Activated naive CD8-positive, alpha-beta T cell (primary cell): ENCODE results near the gene DOCK3.
"Not testable (repeated sequence)": the region's sequence is repeated elsewhere in the genome, so short reads cannot be mapped to it uniquely, and the experiment has no call there.

Experiments
- H3K27ac Mint-ChIP-seq: one replicate; pipeline ENCODE4 v1.8.0; 2021; ENCODE audit warnings: mixed read lengths
- H3K27me3 Mint-ChIP-seq: one replicate; pipeline ENCODE4 v1.8.0; 2021; ENCODE audit warnings: mixed read lengths
- H3K36me3 Mint-ChIP-seq: one replicate; pipeline ENCODE4 v1.8.0; 2021; ENCODE audit warnings: mixed read lengths
- H3K4me1 Mint-ChIP-seq: one replicate; pipeline ENCODE4 v1.8.0; 2021; ENCODE audit warnings: low read depth, mixed read lengths
- H3K4me3 Mint-ChIP-seq: one replicate; pipeline ENCODE4 v1.8.0; 2021; ENCODE audit warnings: mild to moderate bottlenecking, mixed read lengths
- H3K9me3 Mint-ChIP-seq: one replicate; pipeline ENCODE4 v1.8.0; 2021; ENCODE audit warnings: low read depth, mixed read lengths

The DOCK3 gene

GRCh38 chr3:51052562-51052961, 377.8 kb downstream of the DOCK3 start:
- Mint-ChIP-seq H3K36me3 (peaks cover 2% of the 10 kb centered on the region), H3K4me3 (no peak overlapping the region), H3K27ac (no peak overlapping the region), H3K4me1 (no peaks in the 10 kb centered on the region), H3K27me3 (no peaks in the 10 kb centered on the region), H3K9me3 (peaks cover 4% of the 10 kb centered on the region)

GRCh38 chr3:51057121-51057520, 382.4 kb downstream of the DOCK3 start:
- no peaks in the 10 kb centered on the region for H3K36me3 Mint-ChIP-seq
- H3K9me3 Mint-ChIP-seq = no peaks in the 10 kb centered on the region
- H3K4me3 Mint-ChIP-seq = no peak overlapping the region
- H3K27me3 Mint-ChIP-seq = no peaks in the 10 kb centered on the region
- no peaks in the 10 kb centered on the region for H3K4me1 Mint-ChIP-seq
- no peak overlapping the region for H3K27ac Mint-ChIP-seq

- Mint-ChIP-seq H3K36me3 (peaks cover 2% of the 10 kb centered on the region), H3K4me1 (no peaks in the 10 kb centered on the region), H3K9me3 (no peaks in the 10 kb centered on the region), H3K27me3 (no peaks in the 10 kb centered on the region), H3K27ac (no peak overlapping the region), H3K4me3 (no peak overlapping the region)
These were observed 388.3 kb downstream of the DOCK3 start for GRCh38 chr3:51063053-51063452.

- Mint-ChIP-seq H3K27ac (no peak overlapping the region), H3K4me1 (no peaks in the 10 kb centered on the region), H3K4me3 (no peak overlapping the region), H3K9me3 (no peaks in the 10 kb centered on the region), H3K36me3 (no peaks in the 10 kb centered on the region), H3K27me3 (no peaks in the 10 kb centered on the region)
These were observed 400.6 kb downstream of the DOCK3 start for GRCh38 chr3:51075221-51075775.

GRCh38 chr3:51082363-51082762, 407.6 kb downstream of the DOCK3 start:
- H3K9me3 Mint-ChIP-seq = peaks cover 25% of the 10 kb centered on the region
- peaks cover 26% of the 10 kb centered on the region for H3K36me3 Mint-ChIP-seq
- H3K4me1 Mint-ChIP-seq = no peaks in the 10 kb centered on the region
- no peak overlapping the region for H3K4me3 Mint-ChIP-seq
- H3K27me3 Mint-ChIP-seq = no peaks in the 10 kb centered on the region
- H3K27ac Mint-ChIP-seq = no peak overlapping the region

- Mint-ChIP-seq H3K27ac (no peak overlapping the region), H3K4me1 (no peaks in the 10 kb centered on the region), H3K4me3 (no peak overlapping the region), H3K36me3 (peaks cover 26% of the 10 kb centered on the region), H3K27me3 (no peaks in the 10 kb centered on the region), H3K9me3 (peaks cover 25% of the 10 kb centered on the region)
These were observed 408.8 kb downstream of the DOCK3 start for GRCh38 chr3:51083490-51083889.

GRCh38 chr3:51092141-51092540, 417.4 kb downstream of the DOCK3 start:
- not testable (repeated sequence) for H3K4me1 Mint-ChIP-seq, H3K4me3 Mint-ChIP-seq, H3K27ac Mint-ChIP-seq, H3K27me3 Mint-ChIP-seq
- peaks cover 10% of the 10 kb centered on the region for H3K9me3 Mint-ChIP-seq
- H3K36me3 Mint-ChIP-seq = peaks cover 21% of the 10 kb centered on the region

- Mint-ChIP-seq H3K36me3 (peaks cover 19% of the 10 kb centered on the region), H3K4me1 (peaks cover 12% of the 10 kb centered on the region)
- H3K27me3 Mint-ChIP-seq, H3K27ac Mint-ChIP-seq, H3K9me3 Mint-ChIP-seq, H3K4me3 Mint-ChIP-seq: not testable (repeated sequence)
These were observed 420.1 kb downstream of the DOCK3 start for GRCh38 chr3:51094838-51095237.

GRCh38 chr3:51099794-51100535, 425.2 kb downstream of the DOCK3 start:
- peaks cover 15% of the 10 kb centered on the region for H3K4me1 Mint-ChIP-seq
- H3K27ac Mint-ChIP-seq = no peak overlapping the region
- no peaks in the 10 kb centered on the region for H3K27me3 Mint-ChIP-seq
- H3K4me3 Mint-ChIP-seq = no peak overlapping the region
- H3K36me3 Mint-ChIP-seq = peaks cover 7% of the 10 kb centered on the region
- H3K9me3 Mint-ChIP-seq = peaks cover 2% of the 10 kb centered on the region

GRCh38 chr3:51100536-51100851, 425.8 kb downstream of the DOCK3 start:
- H3K4me3 Mint-ChIP-seq = no peak overlapping the region
- peaks cover 8% of the 10 kb centered on the region for H3K36me3 Mint-ChIP-seq
- no peak overlapping the region for H3K27ac Mint-ChIP-seq
- H3K9me3 Mint-ChIP-seq = no peaks in the 10 kb centered on the region
- H3K4me1 Mint-ChIP-seq = peaks cover 15% of the 10 kb centered on the region
- H3K27me3 Mint-ChIP-seq = no peaks in the 10 kb centered on the region

- Mint-ChIP-seq H3K36me3 (peaks cover 14% of the 10 kb centered on the region), H3K27ac (no peak overlapping the region)
These were observed 427.7 kb downstream of the DOCK3 start for GRCh38 chr3:51102396-51102795.

GRCh38 chr3:51106242-51106876, 431.6 kb downstream of the DOCK3 start:
- H3K4me1 Mint-ChIP-seq = no peaks in the 10 kb centered on the region
- peaks cover 14% of the 10 kb centered on the region for H3K9me3 Mint-ChIP-seq
- H3K4me3 Mint-ChIP-seq = no peak overlapping the region
- H3K27ac Mint-ChIP-seq = no peak overlapping the region
- peaks cover 25% of the 10 kb centered on the region for H3K36me3 Mint-ChIP-seq
- no peaks in the 10 kb centered on the region for H3K27me3 Mint-ChIP-seq

More at GRCh38 chr3:51102396-51102795, 427.7 kb downstream of the DOCK3 start:
- H3K4me1 Mint-ChIP-seq = peaks cover 15% of the 10 kb centered on the region
- no peaks in the 10 kb centered on the region for H3K27me3 Mint-ChIP-seq
- peaks cover 3% of the 10 kb centered on the region for H3K9me3 Mint-ChIP-seq
- no peak overlapping the region for H3K4me3 Mint-ChIP-seq

- no peaks in the 10 kb centered on the region for H3K4me1 Mint-ChIP-seq
- no peak overlapping the region for H3K4me3 Mint-ChIP-seq
- H3K36me3 Mint-ChIP-seq = peaks cover 28% of the 10 kb centered on the region
- H3K9me3 Mint-ChIP-seq = peaks cover 18% of the 10 kb centered on the region
- no peak overlapping the region for H3K27ac Mint-ChIP-seq
- no peaks in the 10 kb centered on the region for H3K27me3 Mint-ChIP-seq
These were observed 435.9 kb downstream of the DOCK3 start for GRCh38 chr3:51110586-51110985.

- peaks cover 14% of the 10 kb centered on the region for H3K9me3 Mint-ChIP-seq
- H3K27ac Mint-ChIP-seq = no peak overlapping the region
- peaks cover 16% of the 10 kb centered on the region for H3K36me3 Mint-ChIP-seq
- H3K4me1 Mint-ChIP-seq = no peaks in the 10 kb centered on the region
- no peak overlapping the region for H3K4me3 Mint-ChIP-seq
- no peaks in the 10 kb centered on the region for H3K27me3 Mint-ChIP-seq
These were observed 448.2 kb downstream of the DOCK3 start for GRCh38 chr3:51122944-51123343.

- no peak overlapping the region for H3K4me3 Mint-ChIP-seq
These were observed 448.8 kb downstream of the DOCK3 start for GRCh38 chr3:51123531-51123930.

GRCh38 chr3:51131607-51132006, 456.9 kb downstream of the DOCK3 start:
- not testable (repeated sequence) for H3K27me3 Mint-ChIP-seq, H3K4me1 Mint-ChIP-seq, H3K27ac Mint-ChIP-seq, H3K4me3 Mint-ChIP-seq, H3K9me3 Mint-ChIP-seq
- peaks cover 29% of the 10 kb centered on the region for H3K36me3 Mint-ChIP-seq

More at GRCh38 chr3:51123531-51123930, 448.8 kb downstream of the DOCK3 start:
- H3K36me3 Mint-ChIP-seq = peaks cover 15% of the 10 kb centered on the region
- no peak overlapping the region for H3K27ac Mint-ChIP-seq
- no peaks in the 10 kb centered on the region for H3K4me1 Mint-ChIP-seq
- peaks cover 10% of the 10 kb centered on the region for H3K9me3 Mint-ChIP-seq
- no peaks in the 10 kb centered on the region for H3K27me3 Mint-ChIP-seq
